HEK293 (cell line): Measurements from ENCODE around the gene CNOT8.

Experiments used
- CTCF ChIA-PET: fragments of 350-600 bp; formaldehyde crosslinking; extraction: SDS; loops from one replicate; lab custom pipeline; 2021; ENCODE audit warnings: antibody characterized with exemption; lab: Yijun Ruan, JAX
- POLR2A ChIA-PET: fragments of 300-600 bp; formaldehyde crosslinking; extraction: SDS; loops from one replicate; lab custom pipeline; 2020; ENCODE audit warnings: antibody characterized with exemption, inconsistent platforms; lab: Yijun Ruan, JAX
- H3K27ac ChIP-seq: fragments of 200-500 bp; sonication (Bioruptor generic); 2 replicates; pipeline ENCODE4 v1.5.1; 2014; ENCODE audit warnings: low read depth, low read length, control low read depth, inconsistent platforms; ENCODE audit errors: extremely low read depth
- H3K36me3 ChIP-seq, 2 experiments: fragments of 200-500 bp in 1 of 2; sonication (Bioruptor generic) in 1 of 2; 1 replicate in 1 of 2; 2 replicates in 1 of 2; pipeline ENCODE4 v1.5.1; 2014 to 2017; ENCODE audit warnings: inconsistent platforms in 2 of 2, low read length in 2 of 2; ENCODE audit not compliant: control insufficient read depth in 2 of 2, insufficient read depth in 1 of 2
- H3K4me1 ChIP-seq: fragments of 200-500 bp; sonication (Bioruptor generic); 2 replicates; pipeline ENCODE4 v1.5.1; 2014; ENCODE audit warnings: mild to moderate bottlenecking, low read length, inconsistent platforms; ENCODE audit not compliant: control insufficient read depth, insufficient read depth
- H3K4me3 ChIP-seq: 2 replicates; pipeline ENCODE4 v1.5.1; 2011; ENCODE audit warnings: low read depth, mild to moderate bottlenecking, control low read depth, low read length, moderate library complexity
- H3K9me3 ChIP-seq: fragments of 200-500 bp; sonication (Bioruptor generic); 2 replicates; pipeline ENCODE4 v1.5.1; 2014; ENCODE audit warnings: low read depth, low read length, inconsistent platforms; ENCODE audit not compliant: control insufficient read depth, insufficient read depth
- BCL11A ChIP-seq: fragments of 450-650 bp; formaldehyde crosslinking; IDR thresholded peaks from 2 replicates; pipeline ENCODE4 v1.5.1; 2016; ENCODE audit warnings: low read depth, missing biosample characterization, missing genetic modification characterization
- INSM2 ChIP-seq: fragments of 450-650 bp; formaldehyde crosslinking; IDR thresholded peaks from 2 replicates; pipeline ENCODE4 v1.5.1; 2016; ENCODE audit warnings: missing biosample characterization, missing genetic modification characterization
- KLF1 ChIP-seq: fragments of 450-650 bp; formaldehyde crosslinking; IDR thresholded peaks from 2 replicates; pipeline ENCODE4 v1.5.1; 2016; ENCODE audit warnings: missing biosample characterization, missing genetic modification characterization
- SCRT1 ChIP-seq: fragments of 450-650 bp; formaldehyde crosslinking; IDR thresholded peaks from 2 replicates; pipeline ENCODE4 v1.5.1; 2016; ENCODE audit warnings: missing biosample characterization, missing genetic modification characterization, borderline replicate concordance
- SCRT2 ChIP-seq: fragments of 450-650 bp; formaldehyde crosslinking; IDR thresholded peaks from 2 replicates; pipeline ENCODE4 v1.5.1; 2016; ENCODE audit warnings: missing biosample characterization, missing genetic modification characterization
- ZIC2 ChIP-seq: fragments of 450-650 bp; formaldehyde crosslinking; IDR thresholded peaks from 2 replicates; pipeline ENCODE4 v1.5.1; 2016; ENCODE audit warnings: missing biosample characterization, missing genetic modification characterization
- ZNF10 ChIP-seq: fragments of 450-650 bp; formaldehyde crosslinking; IDR thresholded peaks from 2 replicates; pipeline ENCODE4 v1.5.1; 2017; ENCODE audit warnings: missing biosample characterization, missing genetic modification characterization
- ZNF146 ChIP-seq: fragments of 450-650 bp; formaldehyde crosslinking; IDR thresholded peaks from 2 replicates; pipeline ENCODE4 v1.5.1; 2016; ENCODE audit warnings: missing biosample characterization, missing genetic modification characterization
- ZNF2 ChIP-seq: fragments of 450-650 bp; formaldehyde crosslinking; IDR thresholded peaks from 2 replicates; pipeline ENCODE4 v1.5.1; 2016; ENCODE audit warnings: missing biosample characterization, missing genetic modification characterization
- ZNF223 ChIP-seq: fragments of 450-650 bp; formaldehyde crosslinking; IDR thresholded peaks from 2 replicates; pipeline ENCODE4 v1.5.1; 2016; ENCODE audit warnings: missing biosample characterization, missing genetic modification characterization
- ZNF248 ChIP-seq: fragments of 450-650 bp; formaldehyde crosslinking; IDR thresholded peaks from 2 replicates; pipeline ENCODE4 v1.5.1; 2017; ENCODE audit warnings: missing biosample characterization, missing genetic modification characterization
- ZNF280C ChIP-seq: fragments of 450-650 bp; formaldehyde crosslinking; IDR thresholded peaks from 2 replicates; pipeline ENCODE4 v1.5.1; 2016; ENCODE audit warnings: missing biosample characterization, missing genetic modification characterization
- ZNF335 ChIP-seq: fragments of 450-650 bp; formaldehyde crosslinking; conservative IDR thresholded peaks from 2 replicates; pipeline ENCODE4 v1.5.1; 2016; ENCODE audit warnings: missing biosample characterization, missing genetic modification characterization
- ZNF423 ChIP-seq: fragments of 450-650 bp; formaldehyde crosslinking; IDR thresholded peaks from 2 replicates; pipeline ENCODE4 v1.5.1; 2016; ENCODE audit warnings: missing biosample characterization, missing genetic modification characterization
- ZNF596 ChIP-seq: fragments of 450-650 bp; IDR thresholded peaks from 2 replicates; pipeline ENCODE4 v1.5.0; 2018; ENCODE audit warnings: missing biosample characterization, mild to moderate bottlenecking, missing genetic modification characterization, moderate library complexity
- ZNF610 ChIP-seq: fragments of 450-650 bp; formaldehyde crosslinking; IDR thresholded peaks from 2 replicates; pipeline ENCODE4 v1.5.1; 2016; ENCODE audit warnings: missing biosample characterization, missing genetic modification characterization, borderline replicate concordance
- ZNF626 ChIP-seq: fragments of 450-650 bp; sonication (Bioruptor Pico); formaldehyde crosslinking; IDR thresholded peaks from 2 replicates; pipeline ENCODE4 v1.5.1; 2018; ENCODE audit warnings: missing biosample characterization, missing genetic modification characterization, inconsistent platforms
- ZNF629 ChIP-seq: fragments of 450-650 bp; formaldehyde crosslinking; IDR thresholded peaks from 2 replicates; pipeline ENCODE4 v1.5.1; 2017; ENCODE audit warnings: missing biosample characterization, missing genetic modification characterization
- ZNF660 ChIP-seq: fragments of 450-650 bp; IDR thresholded peaks from 2 replicates; pipeline ENCODE4 v1.5.1; 2018; ENCODE audit warnings: missing biosample characterization, mild to moderate bottlenecking, missing genetic modification characterization
- ZNF664 ChIP-seq: fragments of 450-650 bp; formaldehyde crosslinking; IDR thresholded peaks from 2 replicates; pipeline ENCODE4 v1.5.1; 2016; ENCODE audit warnings: missing biosample characterization, missing genetic modification characterization
- ZNF747 ChIP-seq: fragments of 450-650 bp; formaldehyde crosslinking; IDR thresholded peaks from 2 replicates; pipeline ENCODE4 v1.5.1; 2016; ENCODE audit warnings: missing biosample characterization, missing genetic modification characterization
- ZNF785 ChIP-seq: fragments of 450-650 bp; formaldehyde crosslinking; IDR thresholded peaks from 2 replicates; pipeline ENCODE4 v1.5.1; 2016; ENCODE audit warnings: missing biosample characterization, missing genetic modification characterization
- ZNF830 ChIP-seq: fragments of 450-650 bp; IDR thresholded peaks from 2 replicates; pipeline ENCODE4 v1.5.0; 2018; ENCODE audit warnings: missing biosample characterization, missing genetic modification characterization, low read depth, mild to moderate bottlenecking, moderate library complexity
- ZXDB ChIP-seq: fragments of 450-650 bp; formaldehyde crosslinking; IDR thresholded peaks from 2 replicates; pipeline ENCODE4 v1.5.1; 2016; ENCODE audit warnings: missing biosample characterization, missing genetic modification characterization
- TF ChIP-seq, protein P1 (sequence below): fragments of 450-650 bp; formaldehyde crosslinking; IDR thresholded peaks from 2 replicates; pipeline ENCODE4 v1.5.1; 2016; ENCODE audit warnings: missing biosample characterization, missing genetic modification characterization, borderline replicate concordance

The CNOT8 gene

DNA sequence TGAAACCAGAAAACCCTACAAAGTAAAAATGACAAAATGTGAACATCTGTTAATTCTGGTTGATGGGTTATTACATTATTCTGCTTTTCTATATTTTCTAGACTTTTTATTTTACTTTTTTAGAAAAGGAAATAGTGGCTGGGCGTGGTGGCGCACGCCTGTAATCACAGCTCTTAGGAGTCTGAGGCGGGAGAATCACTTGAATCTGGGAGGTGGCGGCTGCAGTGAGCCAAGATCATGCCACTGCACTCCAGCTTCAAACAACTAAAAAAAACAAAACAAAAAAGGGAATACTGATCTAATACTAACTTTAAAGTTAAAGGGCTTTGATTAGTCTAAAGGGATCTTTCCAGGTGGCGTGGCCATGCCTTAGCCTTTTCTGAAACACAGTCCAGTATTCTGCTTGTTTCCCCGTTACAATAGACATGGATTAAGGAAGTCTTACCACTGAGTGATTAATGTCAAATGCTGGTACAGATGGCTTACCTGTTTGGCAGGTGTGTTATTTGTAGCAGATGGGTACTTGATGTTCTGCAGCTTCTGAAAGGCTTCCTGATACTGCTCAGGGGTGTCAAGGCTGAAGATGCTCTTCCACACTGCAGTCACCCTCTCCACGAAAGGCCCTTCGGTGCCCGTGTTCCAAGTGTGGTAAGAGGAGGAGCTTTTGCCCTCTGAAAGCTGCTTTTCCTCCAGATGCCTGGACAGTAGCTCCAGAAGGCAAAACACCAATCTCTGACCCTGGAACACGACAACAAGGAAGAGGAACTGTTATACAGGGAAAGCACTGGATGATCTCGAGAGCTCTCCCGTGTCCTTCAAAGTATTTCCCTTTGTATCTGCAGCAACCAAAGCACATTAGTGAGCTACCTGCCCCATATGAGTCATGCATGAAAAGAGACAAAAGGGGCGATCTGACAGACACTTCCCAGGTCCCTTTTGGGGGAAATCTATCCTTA is 37.5 kb downstream of the CNOT8 start (continued):
- TF ChIP-seq INSM2 (tag by site-specific recombination) (no peak), ZNF629 (tag by site-specific recombination) (no peak), ZNF626 (tag by site-specific recombination) (no peak), ZNF610 (no peak), BCL11A (no peak), ZNF10 (tag by site-specific recombination) (no peak), ZNF660 (tag by site-specific recombination) (no peak), ZNF830 (tag by site-specific recombination) (no peak), KLF1 (tag by site-specific recombination) (no peak), ZNF664 (tag by site-specific recombination) (no peak)

- TF ChIP-seq ZNF280C (tag by site-specific recombination) = no peak
- no peak for TF ChIP-seq ZNF248 (tag by site-specific recombination)
- no peak for TF ChIP-seq SCRT2 (tag by site-specific recombination)
- TF ChIP-seq ZNF2 = no peak
- TF ChIP-seq BCL11A = no peak
- TF ChIP-seq ZNF223 (tag by site-specific recombination) = no peak
- no peak for TF ChIP-seq ZNF747 (tag by site-specific recombination)
- no peak for TF ChIP-seq ZNF785
- TF ChIP-seq SCRT1 (tag by site-specific recombination) = no peak
- no peak for TF ChIP-seq ZNF596 (tag by site-specific recombination)
- no peak for TF ChIP-seq ZIC2 (tag by site-specific recombination)
- TF ChIP-seq, protein P1, sequence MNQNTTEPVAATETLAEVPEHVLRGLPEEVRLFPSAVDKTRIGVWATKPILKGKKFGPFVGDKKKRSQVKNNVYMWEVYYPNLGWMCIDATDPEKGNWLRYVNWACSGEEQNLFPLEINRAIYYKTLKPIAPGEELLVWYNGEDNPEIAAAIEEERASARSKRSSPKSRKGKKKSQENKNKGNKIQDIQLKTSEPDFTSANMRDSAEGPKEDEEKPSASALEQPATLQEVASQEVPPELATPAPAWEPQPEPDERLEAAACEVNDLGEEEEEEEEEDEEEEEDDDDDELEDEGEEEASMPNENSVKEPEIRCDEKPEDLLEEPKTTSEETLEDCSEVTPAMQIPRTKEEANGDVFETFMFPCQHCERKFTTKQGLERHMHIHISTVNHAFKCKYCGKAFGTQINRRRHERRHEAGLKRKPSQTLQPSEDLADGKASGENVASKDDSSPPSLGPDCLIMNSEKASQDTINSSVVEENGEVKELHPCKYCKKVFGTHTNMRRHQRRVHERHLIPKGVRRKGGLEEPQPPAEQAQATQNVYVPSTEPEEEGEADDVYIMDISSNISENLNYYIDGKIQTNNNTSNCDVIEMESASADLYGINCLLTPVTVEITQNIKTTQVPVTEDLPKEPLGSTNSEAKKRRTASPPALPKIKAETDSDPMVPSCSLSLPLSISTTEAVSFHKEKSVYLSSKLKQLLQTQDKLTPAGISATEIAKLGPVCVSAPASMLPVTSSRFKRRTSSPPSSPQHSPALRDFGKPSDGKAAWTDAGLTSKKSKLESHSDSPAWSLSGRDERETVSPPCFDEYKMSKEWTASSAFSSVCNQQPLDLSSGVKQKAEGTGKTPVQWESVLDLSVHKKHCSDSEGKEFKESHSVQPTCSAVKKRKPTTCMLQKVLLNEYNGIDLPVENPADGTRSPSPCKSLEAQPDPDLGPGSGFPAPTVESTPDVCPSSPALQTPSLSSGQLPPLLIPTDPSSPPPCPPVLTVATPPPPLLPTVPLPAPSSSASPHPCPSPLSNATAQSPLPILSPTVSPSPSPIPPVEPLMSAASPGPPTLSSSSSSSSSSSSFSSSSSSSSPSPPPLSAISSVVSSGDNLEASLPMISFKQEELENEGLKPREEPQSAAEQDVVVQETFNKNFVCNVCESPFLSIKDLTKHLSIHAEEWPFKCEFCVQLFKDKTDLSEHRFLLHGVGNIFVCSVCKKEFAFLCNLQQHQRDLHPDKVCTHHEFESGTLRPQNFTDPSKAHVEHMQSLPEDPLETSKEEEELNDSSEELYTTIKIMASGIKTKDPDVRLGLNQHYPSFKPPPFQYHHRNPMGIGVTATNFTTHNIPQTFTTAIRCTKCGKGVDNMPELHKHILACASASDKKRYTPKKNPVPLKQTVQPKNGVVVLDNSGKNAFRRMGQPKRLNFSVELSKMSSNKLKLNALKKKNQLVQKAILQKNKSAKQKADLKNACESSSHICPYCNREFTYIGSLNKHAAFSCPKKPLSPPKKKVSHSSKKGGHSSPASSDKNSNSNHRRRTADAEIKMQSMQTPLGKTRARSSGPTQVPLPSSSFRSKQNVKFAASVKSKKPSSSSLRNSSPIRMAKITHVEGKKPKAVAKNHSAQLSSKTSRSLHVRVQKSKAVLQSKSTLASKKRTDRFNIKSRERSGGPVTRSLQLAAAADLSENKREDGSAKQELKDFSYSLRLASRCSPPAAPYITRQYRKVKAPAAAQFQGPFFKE = no peak
- no peak for TF ChIP-seq ZXDB
- no peak for TF ChIP-seq ZNF423 (tag by site-specific recombination)
- TF ChIP-seq ZNF146 (tag by site-specific recombination) = no peak
- no peak for TF ChIP-seq ZNF335
- no peak for TF ChIP-seq ZNF610
- Histone ChIP-seq H3K27ac (no peak overlapping the region), H3K4me3 (no peak overlapping the region), H3K4me1 (no peaks in the 10 kb centered on the region), H3K9me3 (no peaks in the 10 kb centered on the region), H3K36me3 (peaks cover 44 to 87% of the 10 kb centered on the region in 2 experiments)
- ChIA-PET CTCF (interaction anchor here (0.8 to 1.1 kb wide), 2 partner anchors 10 to 254 kb away, joined by 4 to 5 read pairs; no protein-coding TSS in a partner anchor), POLR2A (no interaction called here)
These were observed 38.2 kb downstream of the CNOT8 start for GRCh38 chr5:154896562-154897165.
